ENCODE measurements around the gene MEIS2.

- no peak for TF ChIP-seq RAD21 (conservative IDR thresholded peaks at IDR 0.05)
- TF ChIP-seq POLR2AphosphoS5 (IDR thresholded peaks at IDR 0.05) = no peak
These were observed 155.9 kb downstream of the MEIS2 start for GRCh38 chr15:36944442-36944841.
